H1 (cell line): ENCODE measurements around the gene TRIM56.

Experiments
- ATF2 ChIP-seq: IDR thresholded peaks from 2 replicates; pipeline ENCODE4 v1.6.1; 2012; ENCODE audit warnings: low read length, inconsistent platforms
- EZH2 ChIP-seq: fragments of 200-600 bp; sonication (generic); IDR thresholded peaks from 2 replicates; pipeline ENCODE4 v1.7.1; 2012; ENCODE audit warnings: low read depth, mild to moderate bottlenecking, moderate library complexity, low read length, inconsistent platforms; ENCODE audit not compliant: severe bottlenecking
- JUND ChIP-seq: IDR thresholded peaks from 2 replicates; pipeline ENCODE4 v1.6.1; 2011; ENCODE audit warnings: mild to moderate bottlenecking, improper control_type of control experiment, low read length
- POLR2A ChIP-seq, 2 experiments: IDR thresholded peaks; 1 replicate in 1 of 2; 2 replicates in 1 of 2; pipeline ENCODE4 v1.6.1; 2011; ENCODE audit warnings: low read depth in 2 of 2, low read length in 2 of 2, mild to moderate bottlenecking in 2 of 2; ENCODE audit errors: control extremely low read depth in 1 of 2
- POLR2AphosphoS5 ChIP-seq: IDR thresholded peaks from 2 replicates; pipeline ENCODE4 v1.6.1; 2011; ENCODE audit warnings: low read depth, low read length
- SIN3A ChIP-seq, 2 experiments: IDR thresholded peaks in 1 of 2; conservative IDR thresholded peaks in 1 of 2; 2 replicates each; pipeline ENCODE4 v1.6.1; 2011 to 2012; ENCODE audit warnings: low read length in 2 of 2, improper control_type of control experiment in 1 of 2, low read depth in 1 of 2, mild to moderate bottlenecking in 1 of 2
- USF2 ChIP-seq: IDR thresholded peaks from 2 replicates; pipeline ENCODE4 v1.6.1; 2011; ENCODE audit warnings: low read length, improper control_type of control experiment
- TF ChIP-seq, protein P1 (sequence below), 3 experiments: IDR thresholded peaks; 1 replicate in 2 of 3; 2 replicates in 1 of 3; pipeline versions ENCODE4 v1.5.1 to v1.6.1; 2011; ENCODE audit warnings: low read length in 3 of 3, mild to moderate bottlenecking in 3 of 3, inconsistent platforms in 2 of 3, low read depth in 1 of 3, moderate library complexity in 1 of 3; ENCODE audit not compliant: insufficient read depth in 1 of 3; ENCODE audit errors: control extremely low read depth in 1 of 3

- TF ChIP-seq, protein P1, sequence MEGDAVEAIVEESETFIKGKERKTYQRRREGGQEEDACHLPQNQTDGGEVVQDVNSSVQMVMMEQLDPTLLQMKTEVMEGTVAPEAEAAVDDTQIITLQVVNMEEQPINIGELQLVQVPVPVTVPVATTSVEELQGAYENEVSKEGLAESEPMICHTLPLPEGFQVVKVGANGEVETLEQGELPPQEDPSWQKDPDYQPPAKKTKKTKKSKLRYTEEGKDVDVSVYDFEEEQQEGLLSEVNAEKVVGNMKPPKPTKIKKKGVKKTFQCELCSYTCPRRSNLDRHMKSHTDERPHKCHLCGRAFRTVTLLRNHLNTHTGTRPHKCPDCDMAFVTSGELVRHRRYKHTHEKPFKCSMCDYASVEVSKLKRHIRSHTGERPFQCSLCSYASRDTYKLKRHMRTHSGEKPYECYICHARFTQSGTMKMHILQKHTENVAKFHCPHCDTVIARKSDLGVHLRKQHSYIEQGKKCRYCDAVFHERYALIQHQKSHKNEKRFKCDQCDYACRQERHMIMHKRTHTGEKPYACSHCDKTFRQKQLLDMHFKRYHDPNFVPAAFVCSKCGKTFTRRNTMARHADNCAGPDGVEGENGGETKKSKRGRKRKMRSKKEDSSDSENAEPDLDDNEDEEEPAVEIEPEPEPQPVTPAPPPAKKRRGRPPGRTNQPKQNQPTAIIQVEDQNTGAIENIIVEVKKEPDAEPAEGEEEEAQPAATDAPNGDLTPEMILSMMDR (IDR thresholded peaks at IDR 0.05; ENCODE audit: control extremely low read depth in 1 of 3, insufficient read depth in 1 of 3, low read depth in 1 of 3, low read length in 3 of 3): no peak
- TF ChIP-seq EZH2: no peak
- TF ChIP-seq JUND: no peak
- no peak for TF ChIP-seq POLR2A (IDR thresholded peaks at IDR 0.05; ENCODE audit: control extremely low read depth in 1 of 2, low read depth in 2 of 2, low read length in 2 of 2)
- no peak for TF ChIP-seq USF2
- TF ChIP-seq POLR2AphosphoS5: no peak
- no peak for TF ChIP-seq ATF2
- TF ChIP-seq SIN3A (conservative IDR thresholded peaks at IDR 0.05 in 1 of 2, IDR thresholded peaks at IDR 0.05 in 1 of 2; ENCODE audit: low read depth in 1 of 2, low read length in 2 of 2): no peak
Observed at GRCh38 chr7:101137651-101138212, 52.5 kb downstream of the TRIM56 start.
